ENCODE data around the gene OTUD6A.

DNA sequence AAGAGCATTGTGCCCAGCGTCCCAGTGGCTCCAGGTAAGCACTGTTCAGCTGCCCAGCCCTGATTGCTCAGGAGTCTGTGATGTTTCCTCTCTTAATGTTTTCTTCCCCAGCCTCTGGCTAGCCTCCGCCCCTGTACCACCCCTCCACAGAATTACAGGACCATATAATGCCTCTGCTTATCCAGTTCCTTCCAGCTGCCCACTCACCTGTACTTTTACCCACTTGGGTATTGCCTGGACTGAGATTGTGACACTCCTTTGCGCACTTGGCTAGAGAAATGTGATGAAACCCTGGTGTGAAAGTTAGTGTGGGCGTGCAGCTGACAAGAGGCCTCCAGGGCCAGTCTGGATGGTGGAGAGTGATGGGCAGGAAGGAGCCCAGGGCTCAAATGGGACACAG, 12.3 kb upstream of the OTUD6A start, which contains the start of gene AWAT2:
- no peak for TF ChIP-seq POLR2A (IDR thresholded peaks at IDR 0.05)
- TF ChIP-seq, protein P1, sequence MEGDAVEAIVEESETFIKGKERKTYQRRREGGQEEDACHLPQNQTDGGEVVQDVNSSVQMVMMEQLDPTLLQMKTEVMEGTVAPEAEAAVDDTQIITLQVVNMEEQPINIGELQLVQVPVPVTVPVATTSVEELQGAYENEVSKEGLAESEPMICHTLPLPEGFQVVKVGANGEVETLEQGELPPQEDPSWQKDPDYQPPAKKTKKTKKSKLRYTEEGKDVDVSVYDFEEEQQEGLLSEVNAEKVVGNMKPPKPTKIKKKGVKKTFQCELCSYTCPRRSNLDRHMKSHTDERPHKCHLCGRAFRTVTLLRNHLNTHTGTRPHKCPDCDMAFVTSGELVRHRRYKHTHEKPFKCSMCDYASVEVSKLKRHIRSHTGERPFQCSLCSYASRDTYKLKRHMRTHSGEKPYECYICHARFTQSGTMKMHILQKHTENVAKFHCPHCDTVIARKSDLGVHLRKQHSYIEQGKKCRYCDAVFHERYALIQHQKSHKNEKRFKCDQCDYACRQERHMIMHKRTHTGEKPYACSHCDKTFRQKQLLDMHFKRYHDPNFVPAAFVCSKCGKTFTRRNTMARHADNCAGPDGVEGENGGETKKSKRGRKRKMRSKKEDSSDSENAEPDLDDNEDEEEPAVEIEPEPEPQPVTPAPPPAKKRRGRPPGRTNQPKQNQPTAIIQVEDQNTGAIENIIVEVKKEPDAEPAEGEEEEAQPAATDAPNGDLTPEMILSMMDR (IDR thresholded peaks at IDR 0.05 in 4 of 5, conservative IDR thresholded peaks at IDR 0.05 in 1 of 5): no peak

All from gastrocnemius medialis (tissue), 4 donors.